Fibroblast of pulmonary artery (primary cell): ENCODE measurements around the gene STAG1.
A peak's percentile ranks its signal among the peaks of the same experiment; 100 is the strongest.
"Not testable (repeated sequence)": the region's sequence is repeated elsewhere in the genome, so short reads cannot be mapped to it uniquely, and the experiment has no call there.

Experiments
- DNase-seq: peaks from one replicate; pipeline ENCODE4 v3.0.0-alpha.2; 2010; ENCODE audit warnings: low read depth
- H3K4me3 ChIP-seq: replicated peaks from 2 replicates; pipeline ENCODE4 v1.5.1; 2011; ENCODE audit warnings: low read depth, mild to moderate bottlenecking, control low read depth, low read length, moderate library complexity
- CTCF ChIP-seq: IDR thresholded peaks from 2 replicates; pipeline ENCODE4 v1.5.1; 2011; ENCODE audit warnings: mild to moderate bottlenecking, control low read depth, low read length, inconsistent platforms; ENCODE audit errors: missing control alignments

Gene STAG1

GRCh38 chr3:136385457-136385856 is 366.7 kb downstream of the STAG1 start:
- no peak overlapping the region for H3K4me3 ChIP-seq
- TF ChIP-seq CTCF = no peak
- no peak for DNase-seq

- no peak overlapping the region for H3K4me3 ChIP-seq
- no peak for DNase-seq
- TF ChIP-seq CTCF = no peak
Observed at GRCh38 chr3:136381051-136381450, 371.1 kb downstream of the STAG1 start.

GRCh38 chr3:136380530-136380929 is 371.6 kb downstream of the STAG1 start:
- no peak for TF ChIP-seq CTCF
- no peak overlapping the region for H3K4me3 ChIP-seq
- DNase-seq = no peak

- no peak for TF ChIP-seq CTCF
- H3K4me3 ChIP-seq = no peak overlapping the region
- no peak for DNase-seq
Observed at GRCh38 chr3:136378011-136378410, 374.2 kb downstream of the STAG1 start.

GRCh38 chr3:136377508-136377907 is 374.7 kb downstream of the STAG1 start:
- no peak overlapping the region for H3K4me3 ChIP-seq
- DNase-seq = no peak
- TF ChIP-seq CTCF = no peak

- not testable (repeated sequence) for DNase-seq, H3K4me3 ChIP-seq
Observed at GRCh38 chr3:136375800-136376199, 376.4 kb downstream of the STAG1 start.

- peak; percentile 34 for DNase-seq
- no peak for TF ChIP-seq CTCF
- H3K4me3 ChIP-seq = no peak overlapping the region
Observed at GRCh38 chr3:136366289-136366688, 385.9 kb downstream of the STAG1 start.

- no peak for DNase-seq
- TF ChIP-seq CTCF = no peak
- H3K4me3 ChIP-seq = no peak overlapping the region
Observed at GRCh38 chr3:136353461-136353860, 398.7 kb downstream of the STAG1 start.
